K562 (cell line): Measurements from ENCODE around the gene RERE. TPM values are rescaled to one million over a fixed set of nuclear protein-coding genes. Genes with fewer than 3 reads are reported as not detected.

Experiments used
- CBX3 ChIP-seq, 2 experiments: IDR thresholded peaks; 1 replicate in 1 of 2; 2 replicates in 1 of 2; pipeline ENCODE4 v1.6.1; 2012; ENCODE audit warnings: inconsistent platforms in 2 of 2, low read length in 2 of 2, borderline replicate concordance in 1 of 2, control low read depth in 1 of 2
- DIDO1 ChIP-seq: fragments of 450-650 bp; IDR thresholded peaks from 2 replicates; pipeline ENCODE4 v1.6.1; 2016; ENCODE audit warnings: low read depth, missing biosample characterization, missing genetic modification characterization
- ELF4 ChIP-seq: fragments of 450-650 bp; formaldehyde crosslinking; IDR thresholded peaks from 2 replicates; pipeline ENCODE4 v1.4.0; 2022; ENCODE audit warnings: missing genetic modification characterization
- MAFG ChIP-seq: fragments of 450-650 bp; conservative IDR thresholded peaks from 2 replicates; pipeline ENCODE4 v1.6.1; 2016; ENCODE audit warnings: missing genetic modification characterization, missing compliant biosample characterization
- RBM17 ChIP-seq: fragments of 200-400 bp; formaldehyde crosslinking; IDR thresholded peaks from 2 replicates; pipeline ENCODE4 v1.6.1; 2017; ENCODE audit warnings: low read depth, mild to moderate bottlenecking, low read length, borderline replicate concordance
- SAFB2 ChIP-seq: fragments of 200-400 bp; formaldehyde crosslinking; IDR thresholded peaks from 2 replicates; pipeline ENCODE4 v1.6.1; 2018; ENCODE audit warnings: borderline replicate concordance, low read length, low read depth, moderate library complexity; ENCODE audit not compliant: severe bottlenecking
- THRAP3 ChIP-seq: fragments of 450-650 bp; IDR thresholded peaks from 2 replicates; pipeline ENCODE4 v1.6.1; 2016; ENCODE audit warnings: mild to moderate bottlenecking, inconsistent platforms, borderline replicate concordance
- TRIM24 ChIP-seq, 2 experiments: fragments of 450-650 bp; IDR thresholded peaks; 2 replicates each; pipeline ENCODE4 v1.6.1; 2016
- U2AF1 ChIP-seq: fragments of 200-400 bp; formaldehyde crosslinking; optimal IDR thresholded peaks from 2 replicates; pipeline ENCODE3; 2017; ENCODE audit warnings: mild to moderate bottlenecking, low read depth, low read length, moderate library complexity
- ZFP36 ChIP-seq: fragments of 150-350 bp; IDR thresholded peaks from 2 replicates; pipeline ENCODE4 v1.6.1; 2018; ENCODE audit warnings: low read length, low read depth; ENCODE audit not compliant: partially characterized antibody
- ZFX ChIP-seq: sonication (generic); formaldehyde crosslinking; IDR thresholded peaks from 2 replicates; pipeline ENCODE4 v1.8.0; 2022; ENCODE audit warnings: mild to moderate bottlenecking, missing genetic modification reagents, moderate library complexity
- polyA plus RNA-seq, 8 experiments: library from polyadenylated mRNA; depleted of rRNA in 4 of 8; stranded (reverse) in 5 of 8; unstranded in 3 of 8; fragments of >200 nt; fragmentation: Nextera tagmentation in 2 of 8; fragmentation: Illumina TruSeq in 1 of 8; extraction: Ambion mirVana in 2 of 8; extraction: Trizol in 1 of 8; gene quantifications; 2 replicates each; pipeline versions ENCODE4 v1.2.1 to v1.2.3, GENCODE V29; 2011 to 2014; ENCODE audit warnings: inconsistent platforms in 1 of 8, missing spikeins in 1 of 8
- total RNA-seq, 7 experiments: library from RNA; depleted of rRNA in 6 of 7; stranded (reverse); fragments of >200 nt in 6 of 7; fragmentation: Illumina TruSeq in 2 of 7; extraction: Trizol in 2 of 7; gene quantifications; 2 replicates each; pipeline versions ENCODE4 v1.2.1 to v1.2.3, GENCODE V29; 2011 to 2021; ENCODE audit warnings: low replicate concordance in 1 of 7
- TF ChIP-seq, protein P1 (sequence below), 2 experiments: IDR thresholded peaks in 1 of 2; conservative IDR thresholded peaks in 1 of 2; 2 replicates each; pipeline ENCODE4 v1.6.1; 2016; ENCODE audit warnings: low read depth in 2 of 2, mild to moderate bottlenecking in 1 of 2, missing compliant biosample characterization in 1 of 2, missing genetic modification characterization in 1 of 2, moderate library complexity in 1 of 2
- TF ChIP-seq, protein P2 (sequence below): fragments of 200-800 bp; sonication (Bioruptor generic); IDR thresholded peaks from 2 replicates; pipeline ENCODE4 v1.6.1; 2017; ENCODE audit warnings: missing genetic modification characterization, missing compliant biosample characterization
- TF ChIP-seq, protein P3 (sequence below): fragments of 150-350 bp; IDR thresholded peaks from 2 replicates; pipeline ENCODE4 v1.6.1; 2014; ENCODE audit warnings: low read depth, mild to moderate bottlenecking, low read length, borderline replicate concordance

Gene RERE
- total and polyA plus RNA-seq, 9 of the 15 experiments (the other 6 are each of a cell fraction or from before 2014, with no cell fraction given): 3.0 to 51.5 (median 13.4) TPM

DNA sequence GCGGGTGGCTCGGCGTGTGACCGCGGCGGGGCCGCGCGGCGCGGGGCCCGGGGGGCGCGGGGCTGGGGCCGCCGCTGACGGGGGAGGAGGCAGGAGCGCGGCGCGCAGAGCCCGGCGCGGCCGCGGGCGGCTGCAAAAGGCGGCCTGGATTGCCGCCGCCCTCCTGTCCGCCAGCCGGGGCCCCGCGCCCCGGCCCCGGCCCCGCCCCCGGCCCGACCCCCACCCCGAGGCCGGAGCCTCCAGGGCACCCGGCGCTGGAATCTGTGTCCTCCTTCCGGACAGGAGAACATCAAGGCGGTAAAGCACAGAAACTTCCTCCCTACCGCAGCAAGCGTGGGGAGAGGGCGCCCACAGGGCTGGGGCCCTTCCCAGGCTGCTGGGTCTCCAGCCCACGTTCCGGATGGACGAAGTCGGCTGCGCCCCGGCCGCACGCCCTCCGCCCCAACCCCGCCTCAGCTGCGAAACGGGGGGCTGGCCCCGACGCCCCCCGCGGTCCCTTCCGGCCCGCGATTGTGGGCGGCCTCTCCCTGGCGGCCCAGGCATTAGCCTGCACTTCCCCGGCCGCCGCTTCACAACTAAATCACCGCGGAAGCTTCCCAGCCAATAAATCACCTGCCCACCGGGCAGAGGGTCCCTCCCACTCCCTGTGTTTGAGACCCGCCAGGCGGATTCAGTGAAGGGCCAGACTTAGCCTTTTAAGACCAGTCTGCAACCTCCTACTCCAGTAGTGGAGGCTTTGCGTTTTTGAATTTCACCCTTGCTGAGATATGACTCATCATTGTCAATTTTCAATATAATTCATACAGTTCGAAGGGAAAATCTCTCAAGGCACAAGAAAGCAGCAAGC lies 393.5 kb downstream of the RERE start (continued):
- TF ChIP-seq, protein P1, sequence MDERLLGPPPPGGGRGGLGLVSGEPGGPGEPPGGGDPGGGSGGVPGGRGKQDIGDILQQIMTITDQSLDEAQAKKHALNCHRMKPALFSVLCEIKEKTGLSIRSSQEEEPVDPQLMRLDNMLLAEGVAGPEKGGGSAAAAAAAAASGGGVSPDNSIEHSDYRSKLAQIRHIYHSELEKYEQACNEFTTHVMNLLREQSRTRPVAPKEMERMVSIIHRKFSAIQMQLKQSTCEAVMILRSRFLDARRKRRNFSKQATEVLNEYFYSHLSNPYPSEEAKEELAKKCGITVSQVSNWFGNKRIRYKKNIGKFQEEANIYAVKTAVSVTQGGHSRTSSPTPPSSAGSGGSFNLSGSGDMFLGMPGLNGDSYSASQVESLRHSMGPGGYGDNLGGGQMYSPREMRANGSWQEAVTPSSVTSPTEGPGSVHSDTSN (CRISPR knock-in tag; IDR thresholded peaks at IDR 0.05; ENCODE audit: low read depth): no peak
- TF ChIP-seq, protein P1 (tag; conservative IDR thresholded peaks at IDR 0.05; ENCODE audit: low read depth): peak; percentile 85
- no peak for TF ChIP-seq RBM17
- no peak for TF ChIP-seq THRAP3
- no peak for TF ChIP-seq SAFB2
- no peak for TF ChIP-seq CBX3 (IDR thresholded peaks at IDR 0.05; ENCODE audit: borderline replicate concordance in 1 of 2, low read length in 2 of 2)
- TF ChIP-seq, protein P2, sequence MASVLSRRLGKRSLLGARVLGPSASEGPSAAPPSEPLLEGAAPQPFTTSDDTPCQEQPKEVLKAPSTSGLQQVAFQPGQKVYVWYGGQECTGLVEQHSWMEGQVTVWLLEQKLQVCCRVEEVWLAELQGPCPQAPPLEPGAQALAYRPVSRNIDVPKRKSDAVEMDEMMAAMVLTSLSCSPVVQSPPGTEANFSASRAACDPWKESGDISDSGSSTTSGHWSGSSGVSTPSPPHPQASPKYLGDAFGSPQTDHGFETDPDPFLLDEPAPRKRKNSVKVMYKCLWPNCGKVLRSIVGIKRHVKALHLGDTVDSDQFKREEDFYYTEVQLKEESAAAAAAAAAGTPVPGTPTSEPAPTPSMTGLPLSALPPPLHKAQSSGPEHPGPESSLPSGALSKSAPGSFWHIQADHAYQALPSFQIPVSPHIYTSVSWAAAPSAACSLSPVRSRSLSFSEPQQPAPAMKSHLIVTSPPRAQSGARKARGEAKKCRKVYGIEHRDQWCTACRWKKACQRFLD (CRISPR knock-in tag): no peak
- TF ChIP-seq TRIM24 (IDR thresholded peaks at IDR 0.05): no peak
- TF ChIP-seq, protein P3, sequence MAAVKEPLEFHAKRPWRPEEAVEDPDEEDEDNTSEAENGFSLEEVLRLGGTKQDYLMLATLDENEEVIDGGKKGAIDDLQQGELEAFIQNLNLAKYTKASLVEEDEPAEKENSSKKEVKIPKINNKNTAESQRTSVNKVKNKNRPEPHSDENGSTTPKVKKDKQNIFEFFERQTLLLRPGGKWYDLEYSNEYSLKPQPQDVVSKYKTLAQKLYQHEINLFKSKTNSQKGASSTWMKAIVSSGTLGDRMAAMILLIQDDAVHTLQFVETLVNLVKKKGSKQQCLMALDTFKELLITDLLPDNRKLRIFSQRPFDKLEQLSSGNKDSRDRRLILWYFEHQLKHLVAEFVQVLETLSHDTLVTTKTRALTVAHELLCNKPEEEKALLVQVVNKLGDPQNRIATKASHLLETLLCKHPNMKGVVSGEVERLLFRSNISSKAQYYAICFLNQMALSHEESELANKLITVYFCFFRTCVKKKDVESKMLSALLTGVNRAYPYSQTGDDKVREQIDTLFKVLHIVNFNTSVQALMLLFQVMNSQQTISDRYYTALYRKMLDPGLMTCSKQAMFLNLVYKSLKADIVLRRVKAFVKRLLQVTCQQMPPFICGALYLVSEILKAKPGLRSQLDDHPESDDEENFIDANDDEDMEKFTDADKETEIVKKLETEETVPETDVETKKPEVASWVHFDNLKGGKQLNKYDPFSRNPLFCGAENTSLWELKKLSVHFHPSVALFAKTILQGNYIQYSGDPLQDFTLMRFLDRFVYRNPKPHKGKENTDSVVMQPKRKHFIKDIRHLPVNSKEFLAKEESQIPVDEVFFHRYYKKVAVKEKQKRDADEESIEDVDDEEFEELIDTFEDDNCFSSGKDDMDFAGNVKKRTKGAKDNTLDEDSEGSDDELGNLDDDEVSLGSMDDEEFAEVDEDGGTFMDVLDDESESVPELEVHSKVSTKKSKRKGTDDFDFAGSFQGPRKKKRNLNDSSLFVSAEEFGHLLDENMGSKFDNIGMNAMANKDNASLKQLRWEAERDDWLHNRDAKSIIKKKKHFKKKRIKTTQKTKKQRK: no peak
- TF ChIP-seq MAFG (tag): peak; percentile 53; the same call in 1 of the 2 replicates
- peak; percentile 85 for TF ChIP-seq ZFX (CRISPR knock-in tag)
- no peak for TF ChIP-seq ELF4 (CRISPR knock-in tag)
- no peak for TF ChIP-seq ZFP36
- TF ChIP-seq DIDO1: no peak
- TF ChIP-seq U2AF1: no peak
